ENCODE data around the gene CYBA.

DNA sequence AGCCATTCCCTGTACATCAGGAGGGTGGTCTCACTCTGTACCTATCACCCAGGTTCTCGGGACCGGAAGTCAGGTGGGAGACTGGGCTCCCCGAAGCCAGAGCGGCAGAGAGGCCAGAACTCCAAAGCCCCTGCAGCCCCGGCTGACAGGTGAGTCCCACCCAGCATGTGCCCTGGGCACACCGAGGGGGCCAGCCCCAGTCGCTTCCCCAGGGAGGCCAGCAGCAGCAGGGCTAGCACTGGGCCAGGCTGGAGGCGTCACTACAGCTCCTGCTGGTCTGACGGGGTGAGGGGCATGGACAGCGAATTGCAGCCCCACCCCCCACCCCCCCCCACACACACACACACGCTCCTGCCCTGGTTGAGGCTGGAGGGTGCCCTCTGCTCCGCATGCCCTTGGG is 20.4 kb downstream of the CYBA start:
- TF ChIP-seq, protein P1, sequence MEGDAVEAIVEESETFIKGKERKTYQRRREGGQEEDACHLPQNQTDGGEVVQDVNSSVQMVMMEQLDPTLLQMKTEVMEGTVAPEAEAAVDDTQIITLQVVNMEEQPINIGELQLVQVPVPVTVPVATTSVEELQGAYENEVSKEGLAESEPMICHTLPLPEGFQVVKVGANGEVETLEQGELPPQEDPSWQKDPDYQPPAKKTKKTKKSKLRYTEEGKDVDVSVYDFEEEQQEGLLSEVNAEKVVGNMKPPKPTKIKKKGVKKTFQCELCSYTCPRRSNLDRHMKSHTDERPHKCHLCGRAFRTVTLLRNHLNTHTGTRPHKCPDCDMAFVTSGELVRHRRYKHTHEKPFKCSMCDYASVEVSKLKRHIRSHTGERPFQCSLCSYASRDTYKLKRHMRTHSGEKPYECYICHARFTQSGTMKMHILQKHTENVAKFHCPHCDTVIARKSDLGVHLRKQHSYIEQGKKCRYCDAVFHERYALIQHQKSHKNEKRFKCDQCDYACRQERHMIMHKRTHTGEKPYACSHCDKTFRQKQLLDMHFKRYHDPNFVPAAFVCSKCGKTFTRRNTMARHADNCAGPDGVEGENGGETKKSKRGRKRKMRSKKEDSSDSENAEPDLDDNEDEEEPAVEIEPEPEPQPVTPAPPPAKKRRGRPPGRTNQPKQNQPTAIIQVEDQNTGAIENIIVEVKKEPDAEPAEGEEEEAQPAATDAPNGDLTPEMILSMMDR (IDR thresholded peaks at IDR 0.05), result no peak
- no peak for TF ChIP-seq POLR2A (IDR thresholded peaks at IDR 0.05)

Measured in body of pancreas (tissue), 4 donors.